Hypothalamus (tissue), 51 donors: ENCODE results near the gene TTC13.
A peak's percentile ranks its signal among the peaks of the same experiment; 100 is the strongest.
"Not testable (repeated sequence)": the region's sequence is repeated elsewhere in the genome, so short reads cannot be mapped to it uniquely, and the experiment has no call there.

Source experiments
- DNase-seq, 51 donors: peaks; one replicate each; lab custom pipeline; 2025; lab: John Stamatoyannopoulos, UW

Gene TTC13

DNA sequence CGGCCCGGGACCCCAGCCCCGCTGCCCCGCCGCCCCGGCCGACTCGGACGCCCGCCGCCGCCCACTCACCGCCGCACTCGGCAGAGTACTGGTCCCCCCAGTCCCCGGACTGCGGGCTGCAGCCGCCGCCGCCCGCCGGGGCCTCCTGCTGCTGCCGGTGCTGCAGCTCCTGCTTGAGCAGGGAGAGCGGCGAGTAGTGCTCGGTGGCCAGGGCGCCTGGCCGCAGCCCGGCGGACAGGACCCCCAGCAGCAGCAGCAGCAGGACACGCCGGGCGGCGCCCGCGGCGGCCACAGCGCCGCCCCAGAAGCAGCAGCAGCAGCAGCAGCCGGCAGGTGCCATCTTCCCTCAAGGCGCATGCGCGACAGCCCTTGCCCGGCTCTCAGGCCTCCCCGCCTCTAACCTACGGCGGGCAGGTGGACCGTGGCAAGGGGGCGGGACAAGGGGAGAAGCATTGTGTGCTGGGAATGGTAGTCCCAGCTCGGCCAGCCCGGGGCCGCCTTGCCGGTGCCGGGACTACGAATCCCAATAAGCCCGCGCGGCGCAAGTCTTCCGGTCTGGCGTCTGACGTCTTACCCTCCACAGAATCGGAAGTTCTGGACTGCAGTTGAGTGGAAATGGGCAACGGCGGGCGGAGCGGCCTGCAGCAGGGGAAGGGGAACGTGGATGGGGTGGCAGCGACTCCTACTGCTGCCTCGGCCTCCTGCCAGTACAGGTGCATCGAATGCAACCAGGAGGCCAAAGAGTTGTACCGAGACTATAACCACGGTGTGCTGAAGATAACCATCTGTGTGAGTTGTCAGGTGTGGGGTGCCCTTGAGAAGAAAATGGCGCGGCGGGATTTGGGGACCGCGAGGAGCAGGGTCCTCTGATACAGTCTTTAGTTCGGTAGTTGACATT is at the start of gene TTC13, which contains the start of gene ARV1:
TSS of gene TTC13 (minus strand) at position 371 of the 898 bp plus-strand sequence. CDS start at position 340, 31 bp downstream.
TSS of gene ARV1 (plus strand) at position 604 of the 898 bp plus-strand sequence. CDS start at position 616, 12 bp downstream.
- peak; percentile 57 to 99 (median 98) for DNase-seq

DNA sequence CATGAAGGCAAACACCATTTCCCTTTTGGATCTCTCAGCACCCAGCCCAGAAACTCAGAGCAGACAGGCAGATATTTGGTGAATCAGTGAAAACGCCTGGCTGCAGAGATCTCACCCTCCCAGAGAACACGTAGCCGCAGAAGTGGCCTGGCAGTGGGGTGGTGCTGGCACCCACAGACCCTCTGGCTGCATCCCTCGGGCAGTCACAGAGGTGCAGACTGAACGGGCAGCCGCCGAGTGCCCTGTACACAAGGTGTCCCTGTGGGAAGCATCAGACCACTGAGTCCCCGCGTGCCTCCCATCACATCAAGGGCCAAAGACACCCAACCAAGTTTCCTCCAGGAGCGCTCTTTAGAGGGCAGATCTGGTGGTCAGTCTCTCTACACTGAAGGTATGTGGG is 49.3 kb upstream of the TTC13 start:
- DNase-seq: no peak

- no peak for DNase-seq
Measured at GRCh38 chr1:231027136-231027925, 48.7 kb upstream of the TTC13 start.

DNA sequence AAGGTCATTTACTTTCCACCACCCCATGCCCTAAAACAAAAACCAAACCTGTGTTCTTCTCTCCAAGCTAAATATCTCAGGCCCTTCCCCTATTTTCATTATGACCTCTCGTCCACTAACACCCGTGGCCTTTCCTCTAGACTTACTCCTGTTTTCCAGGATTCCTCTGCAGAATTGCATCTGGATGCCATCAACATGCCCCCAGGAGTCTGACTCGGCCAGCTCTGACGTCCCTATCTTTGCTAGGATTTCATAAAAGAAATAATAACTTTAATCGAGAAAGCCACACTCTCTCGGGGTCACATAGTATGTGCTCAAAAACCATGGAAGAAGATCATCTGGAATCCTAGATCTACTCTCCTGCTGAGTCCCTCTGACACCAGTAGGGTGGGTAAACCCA is 47.9 kb upstream of the TTC13 start:
- DNase-seq: no peak

DNA sequence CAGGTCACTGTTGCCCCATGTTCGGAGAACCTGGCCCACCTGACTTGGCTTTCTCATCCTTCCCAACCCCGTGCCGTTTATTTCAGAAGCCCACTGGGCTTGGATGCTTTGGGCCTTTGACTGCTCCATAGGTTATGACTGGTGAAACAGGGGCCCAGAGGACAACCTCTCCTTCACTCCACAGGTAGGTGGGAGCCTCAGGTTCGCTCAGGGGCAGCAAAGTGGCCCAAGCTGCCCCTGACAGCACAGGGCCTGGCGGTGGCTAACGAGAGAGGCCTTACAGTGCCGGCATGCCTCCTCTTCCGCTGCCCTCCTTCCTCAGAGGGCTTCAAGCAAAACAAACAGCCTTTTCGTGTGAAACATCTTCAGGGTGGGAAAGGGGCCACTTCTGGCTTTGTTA is 44.5 kb upstream of the TTC13 start:
- DNase-seq: no peak

GRCh38 chr1:231022543-231022942 is 43.9 kb upstream of the TTC13 start:
- DNase-seq: not testable (repeated sequence)

- DNase-seq: no peak
Measured at GRCh38 chr1:231021540-231022031, 42.9 kb upstream of the TTC13 start.

GRCh38 chr1:231020816-231021215 is 42.2 kb upstream of the TTC13 start:
- no peak for DNase-seq

DNA sequence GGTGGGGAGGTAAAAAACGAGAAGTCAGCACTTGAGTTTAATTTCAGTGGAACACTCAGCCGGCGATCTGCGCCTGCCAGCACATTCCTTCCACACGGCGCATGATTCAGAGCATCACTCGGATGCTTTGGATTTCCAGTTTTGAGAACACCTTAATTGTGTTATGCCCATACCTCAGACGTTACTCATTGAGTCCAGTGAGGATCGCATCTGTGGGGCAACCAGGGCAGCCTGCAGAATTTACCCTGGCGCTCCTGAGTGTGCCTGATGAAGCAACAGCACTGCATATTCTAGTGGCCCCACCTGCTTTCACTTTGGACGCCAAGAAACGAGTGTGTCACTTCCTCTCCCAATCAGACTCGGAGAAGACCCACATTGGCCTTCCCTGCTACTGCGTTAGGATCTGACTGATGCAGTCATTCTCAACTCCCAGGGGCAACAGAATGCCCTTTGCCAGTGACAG is 41.5 kb upstream of the TTC13 start:
- no peak for DNase-seq

DNA sequence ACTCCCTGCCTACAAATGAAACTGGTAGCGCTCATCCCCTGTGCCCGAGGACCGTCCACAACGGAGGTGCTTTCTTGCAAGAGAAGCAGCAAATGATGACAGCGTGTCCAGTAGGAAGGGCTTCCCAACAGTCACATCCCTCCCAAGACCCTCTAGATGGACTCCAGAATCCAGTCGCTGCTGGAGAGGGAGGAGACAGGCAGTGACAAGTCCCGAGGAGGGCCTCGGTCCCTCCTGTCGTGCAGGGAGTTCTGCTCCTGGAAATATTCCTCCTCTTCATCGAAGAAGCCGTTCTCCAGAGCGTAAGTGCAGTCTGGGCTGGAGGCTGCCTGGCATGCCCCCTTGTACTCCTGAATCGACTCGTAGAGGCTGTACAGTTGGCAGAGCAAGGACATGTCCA is 41.0 kb upstream of the TTC13 start:
- DNase-seq: no peak

GRCh38 chr1:231016966-231017365 is 38.3 kb upstream of the TTC13 start:
- no peak for DNase-seq

DNA sequence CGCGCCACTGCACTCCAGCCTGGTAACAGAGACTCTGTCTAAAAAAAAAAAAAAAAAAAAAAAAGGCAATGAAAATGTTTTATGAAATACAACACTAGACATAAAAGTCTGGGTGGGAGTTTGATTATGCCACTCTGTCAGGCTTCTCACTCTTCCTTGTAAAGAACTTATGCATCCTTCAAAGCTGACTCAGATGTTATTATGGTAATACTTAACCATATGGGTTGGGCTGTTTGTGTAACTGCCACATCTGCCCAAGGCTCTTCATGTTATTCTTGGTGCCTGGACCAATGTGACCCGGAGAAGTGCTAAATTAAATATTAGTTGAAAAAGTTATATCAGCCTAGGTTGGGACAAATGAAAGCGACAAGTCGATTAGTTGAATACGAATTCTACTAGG is 37.6 kb upstream of the TTC13 start:
- DNase-seq: no peak

DNA sequence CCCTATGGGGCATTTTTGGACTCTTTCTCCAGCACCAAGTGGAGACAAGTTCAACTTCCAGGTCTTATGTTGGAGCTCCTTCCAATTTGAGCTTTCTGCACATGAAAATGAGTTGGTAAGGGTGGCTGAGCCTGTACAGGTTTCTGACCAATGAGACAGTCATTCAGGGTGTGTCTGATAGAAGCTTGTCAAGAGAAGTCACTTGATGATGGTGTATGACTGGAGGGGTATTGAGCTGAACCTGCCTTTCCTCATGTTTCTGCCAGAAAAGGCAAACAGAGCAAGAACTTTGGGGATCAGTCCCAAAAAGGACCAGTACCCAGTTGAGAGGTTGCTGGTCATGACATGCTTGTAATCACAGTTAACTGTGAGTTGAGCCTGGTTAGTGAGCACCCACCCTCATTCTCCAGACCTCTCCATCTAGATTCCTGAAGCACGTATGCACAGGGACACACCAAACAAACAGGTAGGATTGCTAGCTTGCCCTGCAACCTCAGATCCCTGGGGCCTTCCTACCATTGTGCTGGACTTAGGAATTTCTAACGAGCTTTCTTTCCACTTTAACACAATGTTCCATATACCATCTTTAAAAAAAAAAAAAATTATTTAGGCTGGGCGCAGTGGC is 34.8 kb upstream of the TTC13 start:
- no peak for DNase-seq

- no peak for DNase-seq
Measured at GRCh38 chr1:231011963-231012362, 33.3 kb upstream of the TTC13 start.

DNA sequence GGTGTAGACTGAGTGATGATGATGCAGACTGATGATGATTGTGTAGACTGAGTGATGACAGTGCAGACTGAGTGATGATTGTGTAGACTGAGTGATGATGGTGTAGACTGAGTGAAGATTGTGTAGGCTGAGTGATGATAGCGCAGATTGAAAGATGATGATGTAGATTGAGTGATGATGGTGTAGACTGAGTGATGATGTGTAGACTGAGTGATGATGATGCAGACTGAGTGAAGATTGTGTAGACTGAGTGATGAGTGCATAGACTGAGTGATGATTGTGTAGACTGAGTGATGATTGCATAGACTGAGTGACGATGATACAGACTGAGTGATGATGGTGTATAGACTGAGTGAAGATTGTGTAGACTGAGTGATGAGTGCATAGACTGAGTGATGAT is 32.7 kb upstream of the TTC13 start:
- DNase-seq: no peak

GRCh38 chr1:231007535-231007934 is 28.9 kb upstream of the TTC13 start:
- not testable (repeated sequence) for DNase-seq

DNA sequence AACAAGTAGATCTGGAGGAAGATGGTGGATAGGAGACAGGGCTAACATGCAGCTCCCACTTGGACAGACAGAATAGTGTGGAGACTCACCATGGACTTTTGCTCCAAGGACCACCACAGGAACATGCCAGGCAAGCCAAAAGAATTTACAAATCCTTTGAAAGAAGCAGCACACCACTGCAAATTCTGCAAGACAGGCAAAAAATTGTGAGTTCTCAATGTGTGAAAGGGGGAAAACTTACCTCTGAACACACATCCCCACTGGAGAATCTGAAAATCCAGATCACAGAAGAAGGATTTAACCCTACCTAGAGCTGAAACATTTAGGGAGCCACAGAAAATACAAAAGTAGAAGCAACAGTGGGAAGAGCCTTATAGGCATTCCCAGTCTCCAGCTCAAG is 23.2 kb upstream of the TTC13 start:
- DNase-seq: no peak

GRCh38 chr1:231000639-231001038 is 22.0 kb upstream of the TTC13 start:
- DNase-seq: no peak

DNA sequence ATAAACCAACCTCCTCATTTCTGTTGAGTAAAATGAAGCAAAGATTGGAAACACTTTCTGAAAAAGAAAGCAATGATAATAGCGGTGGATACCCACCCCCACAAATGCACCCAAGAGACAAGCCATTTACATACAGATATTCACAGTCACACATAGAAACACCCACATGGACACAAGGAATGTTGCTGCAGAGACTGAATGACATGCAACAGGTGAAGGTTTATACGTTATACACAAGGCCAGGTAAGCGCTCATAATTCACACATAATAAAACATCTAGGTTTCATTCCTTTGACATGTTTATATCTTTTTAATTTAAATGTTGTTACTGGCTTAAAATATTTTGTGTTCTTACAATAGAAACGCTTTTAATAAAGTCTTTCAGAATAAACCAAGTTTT is 21.5 kb upstream of the TTC13 start:
- no peak for DNase-seq

GRCh38 chr1:230994860-230995259 is 16.2 kb upstream of the TTC13 start:
- DNase-seq: no peak
